Measurements from ENCODE around the gene TFF1. TPM values are rescaled to one million over a fixed set of nuclear protein-coding genes. Genes with fewer than 3 reads are reported as not detected.

Gene TFF1
- total RNA-seq, 4 donors from 2014 or later = not detected

- no peak for DNase-seq (ENCODE audit: low spot score)
- ATAC-seq (ENCODE audit: low FRiP score) = no peak
- no peak for TF ChIP-seq CTCF (IDR thresholded peaks at IDR 0.05)
Measured at GRCh38 chr21:42398436-42399028, 32.2 kb upstream of the TFF1 start.

DNA sequence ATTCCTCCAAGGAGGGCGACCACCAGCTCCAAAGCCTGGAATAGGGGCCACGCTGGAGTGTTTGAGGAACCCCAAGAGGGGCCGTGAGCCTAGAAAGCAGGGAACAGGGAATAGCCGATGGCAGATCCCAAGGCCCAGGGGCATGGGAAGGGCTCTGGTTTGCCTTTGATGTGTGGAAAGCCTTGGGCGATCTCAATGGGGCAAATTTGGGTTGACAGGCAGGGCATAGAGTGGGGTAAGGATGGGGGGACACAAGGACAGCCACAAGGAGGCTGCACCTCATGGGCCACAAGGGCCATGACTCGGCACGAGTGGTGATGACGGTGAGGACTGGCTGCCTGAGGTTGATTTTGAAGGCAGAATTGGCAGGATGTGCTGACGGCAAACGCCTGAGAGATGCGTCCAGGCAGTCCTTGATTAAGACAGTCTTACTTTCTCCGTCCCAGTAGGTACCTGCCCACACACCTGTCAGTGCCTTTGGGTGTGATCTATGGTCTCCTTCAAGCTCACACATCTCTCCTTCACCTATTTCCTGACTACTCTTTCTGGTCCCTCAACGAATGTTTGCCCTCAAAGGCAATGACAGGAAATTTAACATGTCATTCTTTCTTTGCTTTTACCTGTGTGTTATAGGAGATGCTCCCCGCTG lies 31.5 kb upstream of the TFF1 start:
- ATAC-seq (ENCODE audit: low FRiP score) = no peak
- DNase-seq (ENCODE audit: low spot score) = no peak

DNA sequence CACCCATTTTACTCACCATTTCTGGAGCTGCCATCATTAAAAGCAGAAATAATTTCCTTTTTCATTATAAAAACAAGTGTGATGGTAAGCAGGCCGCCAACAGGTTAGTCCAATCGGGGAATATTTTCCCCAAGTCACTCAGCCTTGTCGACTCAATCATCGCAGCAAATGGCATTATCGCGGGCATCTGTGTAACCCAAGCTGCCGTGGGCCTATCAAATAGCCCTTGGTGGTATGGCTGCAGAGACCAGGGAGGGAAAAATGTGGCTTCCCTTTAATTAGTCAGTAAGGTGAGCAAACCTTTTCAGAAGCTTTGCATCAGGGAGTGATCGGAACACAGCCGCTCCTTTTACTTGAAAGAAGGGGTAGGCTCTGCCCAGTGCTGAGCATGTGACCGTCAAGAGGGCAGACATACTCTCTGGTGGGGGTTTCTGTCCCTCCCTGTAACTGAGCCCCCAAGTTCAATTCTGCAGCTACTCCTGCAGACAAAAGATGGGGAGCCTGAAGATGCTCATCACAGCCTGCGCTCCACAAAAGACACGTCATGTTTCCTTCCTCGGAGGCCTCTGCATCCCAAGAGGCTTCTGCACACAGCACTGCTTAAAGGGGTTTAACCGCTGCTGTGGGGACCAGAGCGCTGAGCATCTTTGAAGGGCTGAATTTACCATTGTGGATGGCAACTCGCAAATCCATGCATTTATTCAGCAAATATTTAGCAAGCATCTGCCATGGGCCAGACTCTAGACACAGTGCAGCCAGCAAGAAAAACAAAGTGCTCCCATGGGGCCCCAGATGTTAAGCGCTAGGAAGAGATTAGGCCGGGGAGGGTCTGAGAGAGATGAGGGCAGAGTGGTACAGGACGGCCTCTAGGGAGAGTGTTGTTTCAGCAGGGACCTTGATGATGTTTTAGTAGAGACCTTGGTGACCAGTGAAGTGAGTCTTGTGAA lies 30.7 kb upstream of the TFF1 start:
- no peak for ATAC-seq (ENCODE audit: low FRiP score)
- DNase-seq (ENCODE audit: low spot score) = no peak
- no peak for TF ChIP-seq CTCF (IDR thresholded peaks at IDR 0.05)

More for the DNA sequence above, 31.5 kb upstream of the TFF1 start:
- no peak for TF ChIP-seq CTCF (IDR thresholded peaks at IDR 0.05)

DNA sequence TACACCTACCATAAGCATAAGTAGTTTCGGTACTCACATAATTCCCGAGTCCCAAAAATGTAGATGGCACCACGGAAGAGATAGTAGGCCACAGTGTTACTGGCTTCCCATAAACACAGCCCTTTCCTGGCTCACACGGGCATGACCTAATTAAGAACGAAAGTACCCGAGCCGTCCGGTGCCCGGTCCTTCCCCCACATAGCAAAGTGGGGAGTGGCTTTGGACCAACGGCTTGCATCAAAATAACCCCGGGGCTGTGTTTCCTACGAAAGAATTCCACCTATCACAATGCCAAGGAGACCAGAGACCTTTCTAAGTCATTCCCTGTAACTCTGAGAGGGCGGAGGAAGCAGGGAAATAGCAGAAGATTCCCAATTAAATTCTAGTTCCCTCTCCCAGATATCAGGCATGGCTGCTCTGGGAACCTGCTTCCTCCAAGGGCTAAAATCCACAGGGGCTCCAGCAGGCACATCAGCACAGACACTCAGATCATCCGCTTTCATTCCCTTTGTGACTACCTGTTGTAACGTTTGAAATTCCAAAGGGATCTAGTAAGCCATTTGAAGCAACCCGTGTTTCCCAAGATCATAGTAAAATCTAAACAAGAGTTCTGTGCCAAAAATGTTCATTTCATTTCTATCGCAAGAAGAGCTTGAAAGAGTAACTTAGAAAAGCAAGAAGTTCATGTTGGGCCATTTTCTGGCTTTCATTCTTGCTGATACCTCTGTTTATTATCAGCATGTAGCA lies 29.7 kb upstream of the TFF1 start, which contains the start of gene TMPRSS3:
TSS of gene TMPRSS3 (minus strand) at position 148 of the 747 bp plus-strand sequence. CDS start 635 bp downstream, outside the sequence.
- DNase-seq (ENCODE audit: low spot score) (no peak), ATAC-seq (ENCODE audit: low FRiP score) (peak; percentile 68)
- no peak for TF ChIP-seq CTCF (IDR thresholded peaks at IDR 0.05)

DNA sequence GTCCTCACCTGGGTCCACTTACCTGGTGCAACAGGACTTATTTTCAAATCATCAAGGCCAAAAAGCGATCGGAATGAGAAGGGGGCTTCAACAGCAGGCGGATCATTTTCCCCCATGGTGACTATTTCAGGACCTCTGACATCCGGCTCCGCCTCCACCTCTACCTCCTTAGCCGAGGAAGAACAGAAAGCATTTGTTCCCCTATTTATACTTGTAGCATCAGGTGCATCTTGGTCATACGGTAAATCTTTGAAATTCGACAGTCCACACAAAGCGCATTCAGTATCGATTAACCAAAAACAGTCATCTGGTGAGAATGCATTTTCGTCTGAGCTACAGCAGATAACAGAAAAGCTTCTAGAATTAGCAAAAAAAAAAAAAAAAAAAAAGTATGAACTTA lies 29.0 kb upstream of the TFF1 start:
- no peak for DNase-seq (ENCODE audit: low spot score)
- ATAC-seq (ENCODE audit: low FRiP score) = no peak
- TF ChIP-seq CTCF (IDR thresholded peaks at IDR 0.05) = no peak

DNA sequence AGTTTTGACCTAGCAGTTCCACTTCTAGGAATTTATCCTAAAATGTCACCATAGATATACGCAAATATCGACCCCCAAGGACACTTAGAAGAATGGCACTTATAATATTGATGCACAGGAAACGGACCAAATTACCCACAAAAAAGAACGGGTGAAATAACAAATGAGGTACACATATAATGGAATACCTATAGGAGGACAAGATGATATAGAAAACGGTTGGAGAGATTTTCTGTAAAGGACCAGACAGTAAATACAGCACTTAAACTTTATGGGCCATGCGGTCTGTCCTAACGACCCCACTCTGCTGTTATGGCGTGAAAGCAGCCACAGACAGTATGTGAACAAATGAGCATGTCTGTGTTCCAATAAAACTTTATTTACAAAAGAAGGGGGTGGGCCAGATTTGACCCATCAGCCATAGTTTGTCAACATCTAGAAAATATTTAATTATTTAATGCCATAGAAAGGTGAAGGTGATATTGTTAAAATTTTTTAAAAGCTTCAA lies 27.2 kb upstream of the TFF1 start:
- DNase-seq (ENCODE audit: low spot score) (no peak), ATAC-seq (ENCODE audit: low FRiP score) (no peak)
- no peak for TF ChIP-seq CTCF (IDR thresholded peaks at IDR 0.05)
